ENCODE results near the gene TMEM258. TPM values are rescaled to one million over a fixed set of nuclear protein-coding genes. Genes with fewer than 3 reads are reported as not detected.

Gene TMEM258
- total and polyA plus RNA-seq, 9 of the 15 experiments (the other 6 are each of a cell fraction or from before 2014, with no cell fraction given): 97.2 to 856 (median 231) TPM

DNA sequence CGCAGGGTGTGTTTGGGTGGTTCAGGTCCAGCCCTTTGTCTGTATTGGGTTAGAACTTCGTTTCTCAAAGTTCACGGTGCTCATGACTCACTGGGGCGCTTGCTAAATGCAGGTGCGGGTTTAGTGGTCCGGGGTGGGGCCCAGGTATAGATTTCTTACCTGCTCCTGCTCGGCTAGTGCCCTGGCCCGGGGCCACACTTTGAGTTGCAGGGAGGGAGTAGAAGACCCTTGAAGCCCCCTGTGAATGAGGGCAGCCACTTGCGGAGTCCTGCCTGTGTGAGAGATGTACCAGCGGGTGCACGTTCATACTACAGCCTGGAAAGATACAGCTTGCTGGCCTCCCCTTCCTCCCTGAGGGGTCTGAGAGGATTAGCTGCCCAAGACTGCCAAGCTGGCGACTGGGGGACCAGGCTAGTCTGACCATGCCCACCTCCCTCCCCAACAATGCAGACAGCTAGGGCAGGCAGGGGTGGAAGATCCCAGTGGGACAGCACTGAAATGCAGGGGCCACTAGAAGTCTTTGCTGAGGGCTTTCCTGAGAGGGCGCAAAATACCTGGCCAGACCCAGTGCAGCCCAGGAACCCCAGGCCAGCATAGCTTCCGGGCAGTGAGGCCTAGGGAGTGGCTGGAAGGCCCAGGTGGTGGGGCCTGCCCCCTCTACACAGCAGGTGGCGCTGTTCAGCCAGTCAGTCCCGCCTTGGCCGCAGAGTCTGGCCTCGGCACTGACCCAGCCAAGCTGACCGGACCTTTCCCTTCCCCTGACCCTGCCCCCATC lies 45.0 kb downstream of the TMEM258 start (continued):
- TF ChIP-seq ATF1 (CRISPR knock-in tag; IDR thresholded peaks at IDR 0.05) (no peak), ATF1 (tag; IDR thresholded peaks at IDR 0.05) (0 out of 2 replicates have a peak, but pooled peaks have one; percentile 14), ZNF146 (CRISPR knock-in tag; IDR thresholded peaks at IDR 0.05; ENCODE audit: unreplicated experiment) (no peak), ESRRA (IDR thresholded peaks at IDR 0.05; ENCODE audit: borderline replicate concordance, low read depth) (peak; percentile 87; the same call in 1 of the 2 replicates), HIVEP1 (CRISPR knock-in tag; IDR thresholded peaks at IDR 0.05) (no peak), WHSC1 (IDR thresholded peaks at IDR 0.05; ENCODE audit: low read length) (no peak), CTBP1 (IDR thresholded peaks at IDR 0.05; ENCODE audit: borderline replicate concordance) (peak; percentile 52; the same call in 1 of the 2 replicates), GABPB2 (CRISPR knock-in tag; conservative IDR thresholded peaks at IDR 0.05) (no peak), RAD21 (CRISPR knock-in tag; conservative IDR thresholded peaks at IDR 0.05 in 1 of 2, IDR thresholded peaks at IDR 0.05 in 1 of 2) (peak; percentile 90 to 97), TARDBP (IDR thresholded peaks at IDR 0.05) (no peak), HLTF (IDR thresholded peaks at IDR 0.05) (no peak), HCFC1 (IDR thresholded peaks at IDR 0.05; ENCODE audit: low read depth, low read length) (0 out of 2 replicates have a peak, but pooled peaks have one; percentile 29), EGR1 (conservative IDR thresholded peaks at IDR 0.05) (no peak), L3MBTL2 (IDR thresholded peaks at IDR 0.05) (0 out of 2 replicates have a peak, but pooled peaks have one; percentile 56)
- TF ChIP-seq, protein P1, sequence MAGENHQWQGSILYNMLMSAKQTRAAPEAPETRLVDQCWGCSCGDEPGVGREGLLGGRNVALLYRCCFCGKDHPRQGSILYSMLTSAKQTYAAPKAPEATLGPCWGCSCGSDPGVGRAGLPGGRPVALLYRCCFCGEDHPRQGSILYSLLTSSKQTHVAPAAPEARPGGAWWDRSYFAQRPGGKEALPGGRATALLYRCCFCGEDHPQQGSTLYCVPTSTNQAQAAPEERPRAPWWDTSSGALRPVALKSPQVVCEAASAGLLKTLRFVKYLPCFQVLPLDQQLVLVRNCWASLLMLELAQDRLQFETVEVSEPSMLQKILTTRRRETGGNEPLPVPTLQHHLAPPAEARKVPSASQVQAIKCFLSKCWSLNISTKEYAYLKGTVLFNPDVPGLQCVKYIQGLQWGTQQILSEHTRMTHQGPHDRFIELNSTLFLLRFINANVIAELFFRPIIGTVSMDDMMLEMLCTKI (IDR thresholded peaks at IDR 0.05; ENCODE audit: partially characterized antibody): no peak
- TF ChIP-seq, protein P2, sequence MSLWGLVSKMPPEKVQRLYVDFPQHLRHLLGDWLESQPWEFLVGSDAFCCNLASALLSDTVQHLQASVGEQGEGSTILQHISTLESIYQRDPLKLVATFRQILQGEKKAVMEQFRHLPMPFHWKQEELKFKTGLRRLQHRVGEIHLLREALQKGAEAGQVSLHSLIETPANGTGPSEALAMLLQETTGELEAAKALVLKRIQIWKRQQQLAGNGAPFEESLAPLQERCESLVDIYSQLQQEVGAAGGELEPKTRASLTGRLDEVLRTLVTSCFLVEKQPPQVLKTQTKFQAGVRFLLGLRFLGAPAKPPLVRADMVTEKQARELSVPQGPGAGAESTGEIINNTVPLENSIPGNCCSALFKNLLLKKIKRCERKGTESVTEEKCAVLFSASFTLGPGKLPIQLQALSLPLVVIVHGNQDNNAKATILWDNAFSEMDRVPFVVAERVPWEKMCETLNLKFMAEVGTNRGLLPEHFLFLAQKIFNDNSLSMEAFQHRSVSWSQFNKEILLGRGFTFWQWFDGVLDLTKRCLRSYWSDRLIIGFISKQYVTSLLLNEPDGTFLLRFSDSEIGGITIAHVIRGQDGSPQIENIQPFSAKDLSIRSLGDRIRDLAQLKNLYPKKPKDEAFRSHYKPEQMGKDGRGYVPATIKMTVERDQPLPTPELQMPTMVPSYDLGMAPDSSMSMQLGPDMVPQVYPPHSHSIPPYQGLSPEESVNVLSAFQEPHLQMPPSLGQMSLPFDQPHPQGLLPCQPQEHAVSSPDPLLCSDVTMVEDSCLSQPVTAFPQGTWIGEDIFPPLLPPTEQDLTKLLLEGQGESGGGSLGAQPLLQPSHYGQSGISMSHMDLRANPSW (CRISPR knock-in tag; IDR thresholded peaks at IDR 0.05): no peak

All from K562 (cell line).